Mesothelial cell of epicardium (in vitro differentiated cells): ENCODE results near the gene ZMYND15. TPM values are rescaled to one million over a fixed set of nuclear protein-coding genes. Genes with fewer than 3 reads are reported as not detected.

Source experiments
- DNase-seq, 2 experiments: peaks; one replicate each; pipeline ENCODE4 v3.0.0; 2021; ENCODE audit warnings: low spot score in 2 of 2; ENCODE audit not compliant: unreplicated experiment in 2 of 2
- H3K27ac Mint-ChIP-seq: 2 replicates; pipeline ENCODE4 v1.8.0; 2021; ENCODE audit warnings: mixed read lengths
- H3K27me3 Mint-ChIP-seq: 2 replicates; pipeline ENCODE4 v1.8.0; 2021; ENCODE audit warnings: low read depth, mixed read lengths
- H3K36me3 Mint-ChIP-seq: 2 replicates; pipeline ENCODE4 v1.8.0; 2021; ENCODE audit warnings: mixed read lengths
- H3K4me1 Mint-ChIP-seq: 2 replicates; pipeline ENCODE4 v1.8.0; 2021; ENCODE audit warnings: mixed read lengths
- H3K4me3 Mint-ChIP-seq: 2 replicates; pipeline ENCODE4 v1.8.0; 2021; ENCODE audit warnings: mild to moderate bottlenecking, moderate library complexity, mixed read lengths
- H3K9me3 Mint-ChIP-seq: 2 replicates; pipeline ENCODE4 v1.8.0; 2021; ENCODE audit warnings: mixed read lengths
- CTCF ChIP-seq: fragments of 200-600 bp; sonication (generic); IDR thresholded peaks from one replicate; pipeline ENCODE4 v1.5.0; 2021; ENCODE audit warnings: antibody characterized with exemption; ENCODE audit not compliant: unreplicated experiment
- total RNA-seq: library from RNA; stranded (reverse); gene quantifications from 3 replicates; pipeline ENCODE4 v1.2.1, GENCODE V29; 2021

The ZMYND15 gene
- total RNA-seq, 1 donor from 2014 or later, result 0.78 TPM

- H3K9me3 Mint-ChIP-seq, result no peaks in the 10 kb centered on the region
- peaks cover 22% of the 10 kb centered on the region for H3K4me1 Mint-ChIP-seq
- no peak for TF ChIP-seq CTCF
- H3K27me3 Mint-ChIP-seq, result peaks cover 93% of the 10 kb centered on the region
- DNase-seq, result no peak
- no peak overlapping the region for H3K4me3 Mint-ChIP-seq
- H3K27ac Mint-ChIP-seq, result no peak overlapping the region
- H3K36me3 Mint-ChIP-seq, result no peaks in the 10 kb centered on the region
Measured at GRCh38 chr17:4742629-4743028, 3.0 kb downstream of the ZMYND15 start.

GRCh38 chr17:4743216-4743615 lies 3.6 kb downstream of the ZMYND15 start:
- Mint-ChIP-seq H3K9me3 (no peaks in the 10 kb centered on the region), H3K27ac (no peak overlapping the region), H3K4me1 (peaks cover 20% of the 10 kb centered on the region), H3K36me3 (no peaks in the 10 kb centered on the region), H3K27me3 (peaks cover 94% of the 10 kb centered on the region), H3K4me3 (no peak overlapping the region)
- no peak for TF ChIP-seq CTCF
- no peak for DNase-seq

GRCh38 chr17:4743898-4744297 lies 4.3 kb downstream of the ZMYND15 start:
- no peak for DNase-seq
- Mint-ChIP-seq H3K4me3 (no peak overlapping the region), H3K27me3 (peaks cover 94% of the 10 kb centered on the region), H3K9me3 (no peaks in the 10 kb centered on the region), H3K4me1 (peaks cover 13% of the 10 kb centered on the region), H3K27ac (no peak overlapping the region), H3K36me3 (no peaks in the 10 kb centered on the region)
- no peak for TF ChIP-seq CTCF

GRCh38 chr17:4744999-4745969 lies 5.7 kb downstream of the ZMYND15 start:
- DNase-seq, result no peak
- Mint-ChIP-seq H3K4me3 (peak overlapping the region; percentile 52), H3K36me3 (no peaks in the 10 kb centered on the region), H3K4me1 (peaks cover 7% of the 10 kb centered on the region), H3K27ac (peak overlapping the region; percentile 25), H3K27me3 (peaks cover 96% of the 10 kb centered on the region), H3K9me3 (no peaks in the 10 kb centered on the region)
- TF ChIP-seq CTCF, result no peak

- no peaks in the 10 kb centered on the region for H3K9me3 Mint-ChIP-seq
- H3K4me1 Mint-ChIP-seq, result peaks cover 6% of the 10 kb centered on the region
- no peak for TF ChIP-seq CTCF
- H3K4me3 Mint-ChIP-seq, result no peak overlapping the region
- H3K36me3 Mint-ChIP-seq, result no peaks in the 10 kb centered on the region
- no peak overlapping the region for H3K27ac Mint-ChIP-seq
- H3K27me3 Mint-ChIP-seq, result peaks cover 94% of the 10 kb centered on the region
- no peak for DNase-seq
Measured at GRCh38 chr17:4747847-4748246, 8.2 kb downstream of the ZMYND15 start.
